HG02588 (cell line): Measurements from ENCODE around the gene TSPEAR.
"Not testable (repeated sequence)": the region's sequence is repeated elsewhere in the genome, so short reads cannot be mapped to it uniquely, and the experiment has no call there.

Experiments
- ATAC-seq: cut with Tn5 transposase; IDR thresholded peaks from one replicate; pipeline ENCODE4 v1.9.1; 2021; ENCODE audit warnings: mild to moderate bottlenecking, moderate library complexity; ENCODE audit not compliant: unreplicated experiment

The TSPEAR gene

GRCh38 chr21:44574457-44575306 lies 136.7 kb downstream of the TSPEAR start:
- ATAC-seq: no peak

GRCh38 chr21:44573630-44574456 lies 137.5 kb downstream of the TSPEAR start, which contains the start of gene KRTAP10-4:
Gene KRTAP10-4, plus strand, starts transcription at chr21:44573729. Its CDS starts 30 bp downstream, at chr21:44573759.
- ATAC-seq: not testable (repeated sequence)

- no peak for ATAC-seq
Observed at GRCh38 chr21:44572959-44573583, 138.3 kb downstream of the TSPEAR start.

- no peak for ATAC-seq
Observed at GRCh38 chr21:44571844-44572782, 139.3 kb downstream of the TSPEAR start.

- ATAC-seq: no peak
Observed at GRCh38 chr21:44571296-44571695, 140.1 kb downstream of the TSPEAR start.

- ATAC-seq: no peak
Observed at GRCh38 chr21:44569861-44570517, 141.4 kb downstream of the TSPEAR start.

GRCh38 chr21:44568667-44569556 lies 142.5 kb downstream of the TSPEAR start:
- no peak for ATAC-seq

- no peak for ATAC-seq
Observed at GRCh38 chr21:44568261-44568660, 143.1 kb downstream of the TSPEAR start.

GRCh38 chr21:44567481-44568171 lies 143.7 kb downstream of the TSPEAR start:
- ATAC-seq: no peak

GRCh38 chr21:44566403-44566802 lies 145.0 kb downstream of the TSPEAR start:
- no peak for ATAC-seq

- ATAC-seq: no peak
Observed at GRCh38 chr21:44564886-44565598, 146.3 kb downstream of the TSPEAR start.

- ATAC-seq: no peak
Observed at GRCh38 chr21:44564099-44564498, 147.3 kb downstream of the TSPEAR start.

- no peak for ATAC-seq
Observed at GRCh38 chr21:44558695-44559094, 152.7 kb downstream of the TSPEAR start, which contains the start of gene KRTAP10-3. Gene KRTAP10-3, minus strand, starts transcription at chr21:44558795. Its CDS starts 80 bp downstream, at chr21:44558715.

- not testable (repeated sequence) for ATAC-seq
Observed at GRCh38 chr21:44558329-44558675, 153.1 kb downstream of the TSPEAR start.

GRCh38 chr21:44557491-44558328 lies 153.7 kb downstream of the TSPEAR start:
- no peak for ATAC-seq

- no peak for ATAC-seq
Observed at GRCh38 chr21:44556879-44557278, 154.5 kb downstream of the TSPEAR start.
